ENCODE data around the gene CYB5RL.
"Not testable (repeated sequence)": the region's sequence is repeated elsewhere in the genome, so short reads cannot be mapped to it uniquely, and the experiment has no call there.

CYB5RL gene

GRCh38 chr1:54225986-54226559 is 26.2 kb upstream of the CYB5RL start:
- no peak for DNase-seq (ENCODE audit: low read depth)

- DNase-seq (ENCODE audit: low read depth) = no peak
These were observed 25.5 kb upstream of the CYB5RL start for GRCh38 chr1:54225378-54225777.

GRCh38 chr1:54224233-54224632 is 24.4 kb upstream of the CYB5RL start:
- DNase-seq (ENCODE audit: low read depth) = no peak

GRCh38 chr1:54223441-54224202 is 23.8 kb upstream of the CYB5RL start:
- DNase-seq (ENCODE audit: low read depth) = no peak

GRCh38 chr1:54222711-54223110 is 22.9 kb upstream of the CYB5RL start:
- DNase-seq (ENCODE audit: low read depth) = no peak

GRCh38 chr1:54221867-54222484 is 22.1 kb upstream of the CYB5RL start:
- no peak for DNase-seq (ENCODE audit: low read depth)

GRCh38 chr1:54221113-54221834 is 21.4 kb upstream of the CYB5RL start:
- DNase-seq (ENCODE audit: low read depth) = no peak

GRCh38 chr1:54220004-54220811 is 20.4 kb upstream of the CYB5RL start:
- no peak for DNase-seq (ENCODE audit: low read depth)

GRCh38 chr1:54219688-54220003 is 19.8 kb upstream of the CYB5RL start:
- DNase-seq (ENCODE audit: low read depth) = no peak

GRCh38 chr1:54218883-54219687 is 19.3 kb upstream of the CYB5RL start:
- DNase-seq (ENCODE audit: low read depth) = no peak

- no peak for DNase-seq (ENCODE audit: low read depth)
These were observed 15.7 kb upstream of the CYB5RL start for GRCh38 chr1:54215523-54215922.

GRCh38 chr1:54212872-54213271 is 13.0 kb upstream of the CYB5RL start:
- DNase-seq (ENCODE audit: low read depth) = no peak

- not testable (repeated sequence) for DNase-seq (ENCODE audit: low read depth)
These were observed 8.1 kb upstream of the CYB5RL start for GRCh38 chr1:54207896-54208295.

- DNase-seq (ENCODE audit: low read depth) = no peak
These were observed 7.5 kb upstream of the CYB5RL start for GRCh38 chr1:54207287-54207686.

GRCh38 chr1:54204199-54204598 is 4.4 kb upstream of the CYB5RL start:
- DNase-seq (ENCODE audit: low read depth) = no peak

- no peak for DNase-seq (ENCODE audit: low read depth)
These were observed 728 bp upstream of the CYB5RL start for GRCh38 chr1:54200519-54200997.

- DNase-seq (ENCODE audit: low read depth) = no peak
These were observed 572 bp downstream of the CYB5RL start for GRCh38 chr1:54199151-54199764.

- no peak for DNase-seq (ENCODE audit: low read depth)
These were observed 6.4 kb downstream of the CYB5RL start for GRCh38 chr1:54193453-54193852.

GRCh38 chr1:54191525-54191924 is 8.3 kb downstream of the CYB5RL start:
- no peak for DNase-seq (ENCODE audit: low read depth)

- DNase-seq (ENCODE audit: low read depth) = no peak
These were observed 9.3 kb downstream of the CYB5RL start for GRCh38 chr1:54190526-54190925.

- DNase-seq (ENCODE audit: low read depth) = no peak
These were observed 11.5 kb downstream of the CYB5RL start for GRCh38 chr1:54188291-54188690.

Measured in activated T-cell treated with anti-CD3 and anti-CD28 coated beads for 1 hour (primary cell).